Lung (tissue), 12 donors: ENCODE data around the gene TMEM164. TPM values are rescaled to one million over a fixed set of nuclear protein-coding genes. Genes with fewer than 3 reads are reported as not detected.

Experiments
- ATAC-seq: fragments of 200-7000 bp; cut with Tn5 transposase; one replicate; pipeline ENCODE4 v1.9.1; 2020; ENCODE audit warnings: moderate number of reproducible peaks; ENCODE audit not compliant: insufficient read depth, low FRiP score
- DNase-seq, 3 donors: peaks; one replicate each; pipeline ENCODE4 v3.0.0-alpha.2; 2013 to 2017
- H3K27ac ChIP-seq, 2 donors: one replicate each; pipeline ENCODE4 v1.5.1; 2013; ENCODE audit warnings: mild to moderate bottlenecking in 2 of 2, moderate library complexity in 2 of 2, control low read depth in 1 of 2, inconsistent platforms in 1 of 2, low read depth in 1 of 2, low read length in 1 of 2
- H3K27me3 ChIP-seq, 3 donors: one replicate each; pipeline ENCODE4 v1.5.1; 2013; ENCODE audit warnings: low read length in 2 of 3; ENCODE audit not compliant: control insufficient read depth in 3 of 3, insufficient read depth in 3 of 3
- H3K36me3 ChIP-seq, 4 donors: one replicate each; pipeline ENCODE4 v1.5.1; 2013; ENCODE audit warnings: low read length in 4 of 4, mild to moderate bottlenecking in 1 of 4, moderate library complexity in 1 of 4; ENCODE audit not compliant: control insufficient read depth in 4 of 4, insufficient read depth in 4 of 4
- H3K4me1 ChIP-seq, 5 donors: one replicate each; pipeline ENCODE4 v1.5.1; 2013; ENCODE audit warnings: low read length in 5 of 5, mild to moderate bottlenecking in 2 of 5, moderate library complexity in 1 of 5; ENCODE audit not compliant: control insufficient read depth in 5 of 5, insufficient read depth in 5 of 5
- H3K4me3 ChIP-seq: one replicate; pipeline ENCODE4 v1.5.1; 2013; ENCODE audit warnings: mild to moderate bottlenecking, control low read depth, moderate library complexity
- H3K9ac ChIP-seq, 2 donors: one replicate each; pipeline ENCODE4 v1.5.1; 2013; ENCODE audit warnings: low read length in 2 of 2, control low read depth in 1 of 2; ENCODE audit not compliant: insufficient read depth in 1 of 2
- H3K9me3 ChIP-seq, 4 donors: one replicate each; pipeline ENCODE4 v1.5.1; 2013; ENCODE audit warnings: low read length in 3 of 4, mild to moderate bottlenecking in 1 of 4, moderate library complexity in 1 of 4; ENCODE audit not compliant: control insufficient read depth in 4 of 4, insufficient read depth in 3 of 4
- CTCF ChIP-seq: IDR thresholded peaks from 2 replicates; pipeline ENCODE4 v1.5.1; 2012; ENCODE audit warnings: mild to moderate bottlenecking; ENCODE audit errors: control extremely low read depth, extremely low read depth
- WGBS, 2 donors: extraction: QIAGEN DNeasy Blood & Tissue Kit; methylation state at CpG; one replicate each; pipeline ENCODE4 v1.1.7; 2013; 5-methylcytosine and 5-hydroxymethylcytosine counted together
- polyA plus RNA-seq, 2 donors: library from polyadenylated mRNA; stranded (reverse); fragments of 200-250 nt; gene quantifications; one replicate each; pipeline ENCODE4 v1.2.1, GENCODE V29; 2013
- total RNA-seq, 2 donors: library from RNA; depleted of rRNA in 1 of 2; stranded (reverse); fragments of >200 nt in 1 of 2; gene quantifications; one replicate each; pipeline ENCODE4 v1.2.1, GENCODE V29; 2014 to 2021
- donor health status: control.
- donor health status: control.
- donor health status: Bipolar disorder and iron deficiency.
- donor health status: healthy.
- donor health status: DM: yes; HTN: yes; CAD: no.

Gene TMEM164
- total and polyA plus RNA-seq, 4 donors: 22.4 to 87.0 (median 38.0) TPM

DNA sequence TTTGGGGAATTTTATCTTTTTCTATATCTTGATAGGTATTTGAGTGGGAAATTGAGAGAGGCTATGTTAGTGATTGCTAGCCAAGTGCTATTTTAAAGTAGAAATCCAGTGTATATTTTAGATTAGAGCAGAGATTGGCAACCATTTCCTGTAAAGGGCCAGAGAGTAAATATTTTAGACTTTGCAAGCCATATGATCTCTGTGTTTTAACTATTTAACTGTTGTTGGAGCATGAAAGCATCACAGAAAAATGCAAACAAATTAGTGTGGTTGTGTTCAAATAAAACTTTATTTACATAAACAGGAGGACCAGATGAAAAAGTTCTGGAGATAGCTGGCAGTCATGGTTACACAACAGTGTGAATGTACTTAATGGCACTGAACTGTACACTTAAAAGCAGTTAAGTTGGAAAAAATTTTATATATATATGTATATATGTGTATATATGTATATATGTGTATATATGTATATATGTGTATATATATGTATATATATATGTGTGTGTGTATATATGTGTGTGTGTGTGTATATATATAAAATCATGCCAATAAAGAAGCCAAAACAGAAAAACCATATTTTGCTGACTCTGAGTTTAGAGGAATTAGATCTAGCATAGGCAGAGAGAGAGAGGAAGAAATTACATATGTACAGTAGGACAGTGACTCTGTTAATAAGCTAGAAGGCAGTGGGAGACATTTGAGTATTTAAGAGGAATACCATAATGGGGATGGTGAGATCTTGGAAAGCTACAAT is 83.4 kb downstream of the TMEM164 start:
- H3K4me3 ChIP-seq: no peak overlapping the region
- no peak for DNase-seq
- no peak for ATAC-seq
- peaks cover 0 to 15% (median 0%) of the 10 kb centered on the region in 5 donors for H3K4me1 ChIP-seq
- H3K9ac ChIP-seq: no peak overlapping the region
- H3K9me3 ChIP-seq: no peaks in the 10 kb centered on the region
- no peaks in the 10 kb centered on the region for H3K36me3 ChIP-seq
- TF ChIP-seq CTCF: no peak
- H3K27ac ChIP-seq: peak overlapping the region in 1 of 2 donors; percentile 89
- H3K27me3 ChIP-seq: peaks cover 0 to 34% (median 6%) of the 10 kb centered on the region in 3 donors

- H3K9ac ChIP-seq: no peak overlapping the region
Measured at GRCh38 chrX:110086916-110087484, 84.1 kb downstream of the TMEM164 start.

GRCh38 chrX:110087485-110088356 is 84.8 kb downstream of the TMEM164 start:
- Histone ChIP-seq H3K36me3 (no peaks in the 10 kb centered on the region), H3K27ac (peak overlapping the region; percentile 65 to 89), H3K9ac (no peak overlapping the region), H3K4me3 (no peak overlapping the region), H3K9me3 (no peaks in the 10 kb centered on the region), H3K27me3 (peaks cover 0 to 21% (median 6%) of the 10 kb centered on the region in 3 donors), H3K4me1 (peaks cover 0 to 15% (median 0%) of the 10 kb centered on the region in 5 donors)
- TF ChIP-seq CTCF: no peak
- DNase-seq (no peak), ATAC-seq (peak; percentile 81)
- WGBS, 2 donors: 37 to 39% methylated on average over 4 of the region's 4 CpGs

More at GRCh38 chrX:110086916-110087484, 84.1 kb downstream of the TMEM164 start:
- Histone ChIP-seq H3K4me1 (peaks cover 0 to 15% (median 0%) of the 10 kb centered on the region in 5 donors), H3K4me3 (no peak overlapping the region), H3K36me3 (no peaks in the 10 kb centered on the region), H3K27me3 (peaks cover 0 to 28% (median 6%) of the 10 kb centered on the region in 3 donors), H3K27ac (peak overlapping the region; percentile 62 to 89), H3K9me3 (no peaks in the 10 kb centered on the region)
- WGBS, 2 donors: 70 to 73% methylated on average over 2 of the region's 2 CpGs
- no peak for TF ChIP-seq CTCF
- no peak for DNase-seq
- peak; percentile 44 for ATAC-seq
